Cardiac muscle cell (in vitro differentiated cells and primary cell): ENCODE data around the gene KIF4B. TPM values are rescaled to one million over a fixed set of nuclear protein-coding genes. Genes with fewer than 3 reads are reported as not detected.
A peak's percentile ranks its signal among the peaks of the same experiment; 100 is the strongest.

Experiments
- DNase-seq, 2 donors: peaks; one replicate each; pipeline versions ENCODE4 v3.0.0 to v3.0.0-alpha.2; 2010 to 2017; ENCODE audit warnings: low read depth in 1 of 2, low spot score in 1 of 2
- H3K27ac ChIP-seq: fragments of 200-600 bp; sonication (generic); 2 replicates; pipeline ENCODE4 v1.5.1; 2016
- H3K27me3 ChIP-seq: fragments of 200-600 bp; sonication (generic); 2 replicates; pipeline ENCODE4 v1.6.0; 2016; ENCODE audit warnings: control low read depth
- H3K36me3 ChIP-seq: fragments of 200-600 bp; sonication (generic); 2 replicates; pipeline ENCODE4 v1.5.1; 2016; ENCODE audit warnings: control low read depth
- H3K4me1 ChIP-seq: fragments of 200-600 bp; sonication (generic); 2 replicates; pipeline ENCODE4 v1.8.1; 2017; ENCODE audit warnings: low read depth, mild to moderate bottlenecking, mixed run types
- H3K4me3 ChIP-seq: fragments of 200-600 bp; sonication (generic); 2 replicates; pipeline ENCODE4 v1.5.1; 2016; ENCODE audit warnings: mild to moderate bottlenecking
- H3K9me3 ChIP-seq: fragments of 200-600 bp; sonication (generic); 2 replicates; pipeline ENCODE4 v1.5.1; 2017; ENCODE audit warnings: low read depth, mild to moderate bottlenecking, control low read depth
- CTCF ChIP-seq: IDR thresholded peaks from 2 replicates; pipeline ENCODE4 v1.5.1; 2012; ENCODE audit warnings: low read depth, mild to moderate bottlenecking, low read length
- polyA plus RNA-seq: library from polyadenylated mRNA; unstranded; fragments of >200 nt; fragmentation: Nextera tagmentation; extraction: Ambion mirVana; gene quantifications from 2 replicates; pipeline ENCODE4 v1.2.1, GENCODE V29; 2016
- total RNA-seq: library from RNA; depleted of rRNA; stranded (reverse); fragments of >200 nt; gene quantifications from 2 replicates; pipeline ENCODE4 v1.2.3, GENCODE V29; 2016

The KIF4B gene
- total and polyA plus RNA-seq, 2 experiments from 2014 or later: not detected

GRCh38 chr5:154984946-154985516 lies 28.5 kb upstream of the KIF4B start:
- Histone ChIP-seq H3K4me1 (no peaks in the 10 kb centered on the region), H3K4me3 (no peak overlapping the region), H3K9me3 (no peaks in the 10 kb centered on the region), H3K36me3 (no peaks in the 10 kb centered on the region), H3K27me3 (no peaks in the 10 kb centered on the region), H3K27ac (no peak overlapping the region)
- no peak for DNase-seq
- no peak for TF ChIP-seq CTCF

DNA sequence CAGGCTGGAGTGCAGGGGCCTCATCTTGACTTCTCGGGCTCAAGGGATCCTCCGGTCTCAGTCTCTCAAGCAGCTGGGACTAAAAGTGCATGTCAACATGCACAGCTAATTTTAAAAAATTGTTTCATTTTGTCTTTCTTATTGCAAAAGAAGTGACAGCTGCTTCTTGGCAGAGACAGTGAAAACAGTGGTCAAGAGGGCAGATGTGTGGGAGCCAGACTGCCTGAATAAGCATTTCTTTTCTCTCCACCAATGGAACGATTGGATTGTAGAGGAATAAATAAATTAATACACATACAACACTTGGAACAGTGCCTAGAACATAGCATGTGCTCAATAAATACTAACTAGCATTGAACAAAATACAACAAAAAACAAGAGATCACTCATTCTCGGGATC lies 27.4 kb upstream of the KIF4B start:
- no peaks in the 10 kb centered on the region for H3K36me3 ChIP-seq
- H3K4me1 ChIP-seq: no peaks in the 10 kb centered on the region
- H3K9me3 ChIP-seq: no peaks in the 10 kb centered on the region
- no peaks in the 10 kb centered on the region for H3K27me3 ChIP-seq
- no peak for TF ChIP-seq CTCF
- peak in 1 of 2 donors; percentile 61 for DNase-seq
- no peak overlapping the region for H3K4me3 ChIP-seq
- no peak overlapping the region for H3K27ac ChIP-seq

GRCh38 chr5:154989626-154990025 lies 23.9 kb upstream of the KIF4B start:
- H3K4me1 ChIP-seq: no peaks in the 10 kb centered on the region
- no peaks in the 10 kb centered on the region for H3K9me3 ChIP-seq
- H3K4me3 ChIP-seq: no peak overlapping the region
- H3K27me3 ChIP-seq: no peaks in the 10 kb centered on the region
- no peak for DNase-seq
- no peak overlapping the region for H3K27ac ChIP-seq
- H3K36me3 ChIP-seq: no peaks in the 10 kb centered on the region
- TF ChIP-seq CTCF: no peak

DNA sequence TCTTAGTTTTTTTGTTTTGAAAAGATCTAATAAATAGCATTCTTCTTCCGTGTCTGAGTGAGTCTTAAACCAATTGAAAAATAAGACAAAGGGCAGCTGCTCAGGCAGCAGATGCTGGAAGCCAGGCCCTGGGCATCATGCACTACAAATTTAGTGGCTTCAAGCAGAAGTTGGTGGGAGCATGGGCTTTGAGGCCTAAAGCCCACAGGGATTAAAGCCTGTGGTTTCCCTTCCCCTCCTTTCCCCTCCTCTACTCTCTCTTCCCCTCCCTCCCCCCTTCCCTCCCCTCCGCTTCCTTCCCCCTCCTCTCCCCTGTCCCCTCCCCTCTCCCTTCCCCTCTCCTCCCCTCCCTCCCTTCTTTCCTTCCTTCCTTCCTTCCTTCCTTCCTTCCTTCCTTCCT lies 20.1 kb upstream of the KIF4B start:
- TF ChIP-seq CTCF: no peak
- H3K27ac ChIP-seq: no peak overlapping the region
- H3K4me1 ChIP-seq: no peaks in the 10 kb centered on the region
- H3K27me3 ChIP-seq: no peaks in the 10 kb centered on the region
- H3K9me3 ChIP-seq: no peaks in the 10 kb centered on the region
- DNase-seq: no peak
- H3K4me3 ChIP-seq: no peak overlapping the region
- H3K36me3 ChIP-seq: no peaks in the 10 kb centered on the region

DNA sequence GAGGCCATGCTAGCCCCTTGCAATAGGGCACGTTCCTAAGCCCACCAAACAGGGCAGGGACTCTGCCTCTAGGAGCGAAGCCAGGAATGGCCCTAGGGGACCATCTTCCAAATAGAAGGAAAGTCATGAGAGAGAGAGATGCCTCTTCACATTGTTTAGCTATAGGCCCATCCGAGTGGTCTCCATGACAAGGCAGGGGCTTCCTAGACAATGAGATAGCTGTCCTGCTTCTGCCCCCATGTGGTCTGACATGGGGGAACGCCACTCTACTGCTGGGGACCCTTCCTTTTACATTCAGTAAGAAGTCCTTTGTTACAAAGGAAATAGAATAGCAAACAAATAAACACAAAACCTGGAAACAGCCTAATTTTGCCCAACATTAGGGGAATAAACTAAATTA lies 17.9 kb upstream of the KIF4B start:
- no peak for DNase-seq
- H3K4me1 ChIP-seq: no peaks in the 10 kb centered on the region
- no peaks in the 10 kb centered on the region for H3K9me3 ChIP-seq
- no peak for TF ChIP-seq CTCF
- no peak overlapping the region for H3K4me3 ChIP-seq
- H3K36me3 ChIP-seq: no peaks in the 10 kb centered on the region
- H3K27me3 ChIP-seq: no peaks in the 10 kb centered on the region
- no peak overlapping the region for H3K27ac ChIP-seq

GRCh38 chr5:154997746-154998145 lies 15.8 kb upstream of the KIF4B start:
- Histone ChIP-seq H3K9me3 (no peaks in the 10 kb centered on the region), H3K27me3 (no peaks in the 10 kb centered on the region), H3K4me3 (no peak overlapping the region), H3K27ac (no peak overlapping the region), H3K36me3 (no peaks in the 10 kb centered on the region), H3K4me1 (no peaks in the 10 kb centered on the region)
- peak in 1 of 2 donors; percentile 26 for DNase-seq
- TF ChIP-seq CTCF: no peak
